Osteoblast (primary cell): ENCODE data around the gene STAT4. TPM values are rescaled to one million over a fixed set of nuclear protein-coding genes. Genes with fewer than 3 reads are reported as not detected.

ENCODE experiments used
- DNase-seq: peaks from one replicate; pipeline ENCODE4 v3.0.0; 2011; ENCODE audit warnings: low spot score, mixed read lengths; ENCODE audit not compliant: insufficient read length; ENCODE audit errors: missing footprints
- H2AFZ ChIP-seq: 2 replicates; pipeline ENCODE4 v1.6.0; 2011; ENCODE audit warnings: mild to moderate bottlenecking, low read length
- H3K27ac ChIP-seq: 2 replicates; pipeline ENCODE4 v1.5.1; 2011; ENCODE audit warnings: mild to moderate bottlenecking, low read depth, low read length, moderate library complexity
- H3K27me3 ChIP-seq: 2 replicates; pipeline ENCODE4 v1.6.0; 2012; ENCODE audit warnings: mild to moderate bottlenecking, control low read depth, inconsistent platforms, low read length, moderate library complexity; ENCODE audit not compliant: insufficient read depth
- H3K36me3 ChIP-seq: 2 replicates; pipeline ENCODE4 v1.5.1; 2011; ENCODE audit warnings: mild to moderate bottlenecking, low read length, control low read depth, moderate library complexity; ENCODE audit not compliant: insufficient read depth
- H3K4me1 ChIP-seq: 2 replicates; pipeline ENCODE4 v1.5.1; 2011; ENCODE audit warnings: mild to moderate bottlenecking, low read length, control low read depth, moderate library complexity; ENCODE audit not compliant: insufficient read depth
- H3K4me2 ChIP-seq: 2 replicates; pipeline ENCODE4 v1.6.0; 2011; ENCODE audit warnings: mild to moderate bottlenecking, low read length; ENCODE audit not compliant: insufficient read depth
- H3K4me3 ChIP-seq: fragments of 200-600 bp; sonication (generic); 3 replicates; pipeline ENCODE4 v1.5.1; 2012; ENCODE audit warnings: mild to moderate bottlenecking, low read length, inconsistent platforms; ENCODE audit not compliant: insufficient read depth
- H3K79me2 ChIP-seq: 2 replicates; pipeline ENCODE4 v1.6.0; 2012; ENCODE audit warnings: mild to moderate bottlenecking, low read length, control low read depth, inconsistent platforms; ENCODE audit not compliant: insufficient read depth
- H3K9me3 ChIP-seq: 2 replicates; pipeline ENCODE4 v1.5.1; 2011; ENCODE audit warnings: low read depth, low read length, control low read depth
- H4K20me1 ChIP-seq: 2 replicates; pipeline ENCODE4 v1.6.0; 2012; ENCODE audit warnings: mild to moderate bottlenecking, low read length, control low read depth; ENCODE audit not compliant: insufficient read depth
- CTCF ChIP-seq: IDR thresholded peaks from 2 replicates; pipeline ENCODE4 v1.5.1; 2011; ENCODE audit warnings: mild to moderate bottlenecking, low read depth, low read length, moderate library complexity; ENCODE audit errors: extremely low read depth
- total RNA-seq: library from RNA; depleted of rRNA; stranded (reverse); fragments of >200 nt; gene quantifications from 2 replicates; pipeline ENCODE4 v1.2.3, GENCODE V29; 2012

The STAT4 gene
- total RNA-seq, 1 donor: 16.6 TPM

- H3K36me3 ChIP-seq: no peaks in the 10 kb centered on the region
- H3K27me3 ChIP-seq: no peaks in the 10 kb centered on the region
- no peaks in the 10 kb centered on the region for H3K79me2 ChIP-seq
- peaks cover 4% of the 10 kb centered on the region for H3K4me1 ChIP-seq
- H3K4me3 ChIP-seq: no peak overlapping the region
- TF ChIP-seq CTCF: no peak
- no peak overlapping the region for H3K27ac ChIP-seq
- no peaks in the 10 kb centered on the region for H3K9me3 ChIP-seq
- H2AFZ ChIP-seq: no peak overlapping the region
- no peak for DNase-seq
- H4K20me1 ChIP-seq: no peaks in the 10 kb centered on the region
- no peak overlapping the region for H3K4me2 ChIP-seq
These were observed 81.2 kb downstream of the STAT4 start for GRCh38 chr2:191069606-191070005.

GRCh38 chr2:191066919-191067233 is 83.9 kb downstream of the STAT4 start:
- no peak for DNase-seq
- Histone ChIP-seq H2AFZ (no peak overlapping the region), H3K27ac (no peak overlapping the region)

GRCh38 chr2:191066197-191066918 is 84.4 kb downstream of the STAT4 start:
- H2AFZ ChIP-seq: peak overlapping the region; percentile 2
- H3K9me3 ChIP-seq: no peaks in the 10 kb centered on the region
- no peak for DNase-seq
- no peaks in the 10 kb centered on the region for H3K79me2 ChIP-seq
- H3K27me3 ChIP-seq: no peaks in the 10 kb centered on the region
- H3K4me3 ChIP-seq: no peak overlapping the region
- H3K27ac ChIP-seq: no peak overlapping the region
- H3K4me1 ChIP-seq: peaks cover 4% of the 10 kb centered on the region
- H4K20me1 ChIP-seq: no peaks in the 10 kb centered on the region
- H3K36me3 ChIP-seq: no peaks in the 10 kb centered on the region
- no peak overlapping the region for H3K4me2 ChIP-seq
- no peak for TF ChIP-seq CTCF

More at GRCh38 chr2:191066919-191067233, 83.9 kb downstream of the STAT4 start:
- no peaks in the 10 kb centered on the region for H3K79me2 ChIP-seq
- H3K9me3 ChIP-seq: no peaks in the 10 kb centered on the region
- TF ChIP-seq CTCF: no peak
- no peaks in the 10 kb centered on the region for H3K27me3 ChIP-seq
- H3K4me2 ChIP-seq: no peak overlapping the region
- no peaks in the 10 kb centered on the region for H3K36me3 ChIP-seq
- no peak overlapping the region for H3K4me3 ChIP-seq
- H3K4me1 ChIP-seq: peaks cover 4% of the 10 kb centered on the region
- H4K20me1 ChIP-seq: no peaks in the 10 kb centered on the region

GRCh38 chr2:191065785-191066184 is 85.0 kb downstream of the STAT4 start:
- no peaks in the 10 kb centered on the region for H3K9me3 ChIP-seq
- H2AFZ ChIP-seq: no peak overlapping the region
- no peak overlapping the region for H3K4me3 ChIP-seq
- no peaks in the 10 kb centered on the region for H3K36me3 ChIP-seq
- no peak for DNase-seq
- no peaks in the 10 kb centered on the region for H3K27me3 ChIP-seq
- no peak overlapping the region for H3K4me2 ChIP-seq
- no peak overlapping the region for H3K27ac ChIP-seq
- H3K4me1 ChIP-seq: peaks cover 4% of the 10 kb centered on the region
- TF ChIP-seq CTCF: no peak
- no peaks in the 10 kb centered on the region for H4K20me1 ChIP-seq
- H3K79me2 ChIP-seq: no peaks in the 10 kb centered on the region
